ENCODE results near the gene C12orf43.

The C12orf43 gene

GRCh38 chr12:121018860-121019617 is 2.8 kb upstream of the C12orf43 start:
- TF ChIP-seq POLR2A (IDR thresholded peaks at IDR 0.05; ENCODE audit: low read length) = no peak
- no peak for TF ChIP-seq GATA1 (IDR thresholded peaks at IDR 0.05; ENCODE audit: low read depth, low read length)
- DNase-seq = no peak

DNA sequence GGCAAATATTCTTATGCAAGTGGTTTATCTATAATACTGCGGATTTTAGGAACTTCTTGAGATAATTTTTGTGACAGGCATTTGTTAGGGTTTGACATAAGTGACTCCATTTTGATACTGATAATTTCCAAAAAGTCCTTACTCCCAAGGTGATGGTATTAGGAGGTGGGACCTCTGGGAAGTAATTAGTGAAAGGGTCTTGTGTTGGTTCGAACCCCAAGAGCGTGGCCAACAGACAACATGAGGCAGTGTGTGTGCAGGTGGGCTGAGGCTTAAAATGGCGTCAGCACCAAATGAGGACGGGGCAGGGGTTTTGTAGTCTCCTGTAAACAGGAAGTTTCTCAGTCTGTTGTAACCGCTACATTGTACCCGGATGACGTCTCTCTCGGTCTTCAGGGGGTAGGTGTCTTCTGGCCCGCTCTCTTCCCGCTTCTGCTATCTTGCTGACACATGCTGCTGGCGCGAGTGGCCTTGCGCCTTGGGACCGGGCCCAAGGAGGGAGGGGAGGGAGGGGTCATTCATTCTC is 1.7 kb upstream of the C12orf43 start:
- DNase-seq = no peak

GRCh38 chr12:121013715-121014114 is 2.6 kb downstream of the C12orf43 start:
- TF ChIP-seq POLR2A (IDR thresholded peaks at IDR 0.05; ENCODE audit: low read length) = no peak
- TF ChIP-seq GATA1 (IDR thresholded peaks at IDR 0.05; ENCODE audit: low read depth, low read length) = no peak
- peak in 1 of 2 experiments; percentile 11 for DNase-seq

More for the DNA sequence above, 1.7 kb upstream of the C12orf43 start:
- TF ChIP-seq GATA1 (IDR thresholded peaks at IDR 0.05; ENCODE audit: low read depth, low read length) = no peak
- TF ChIP-seq POLR2A (IDR thresholded peaks at IDR 0.05; ENCODE audit: low read length) = no peak

- DNase-seq = no peak
Observed at GRCh38 chr12:121011820-121012219, 4.5 kb downstream of the C12orf43 start.

GRCh38 chr12:121010860-121011259 is 5.4 kb downstream of the C12orf43 start:
- TF ChIP-seq GATA1 (IDR thresholded peaks at IDR 0.05; ENCODE audit: low read depth, low read length) (no peak), POLR2A (IDR thresholded peaks at IDR 0.05; ENCODE audit: low read length) (no peak)
- DNase-seq = no peak

More at GRCh38 chr12:121011820-121012219, 4.5 kb downstream of the C12orf43 start:
- TF ChIP-seq GATA1 (IDR thresholded peaks at IDR 0.05; ENCODE audit: low read depth, low read length) (no peak), POLR2A (IDR thresholded peaks at IDR 0.05; ENCODE audit: low read length) (no peak)

GRCh38 chr12:121009741-121010140 is 6.5 kb downstream of the C12orf43 start:
- TF ChIP-seq POLR2A (IDR thresholded peaks at IDR 0.05; ENCODE audit: low read length) = no peak
- TF ChIP-seq GATA1 (IDR thresholded peaks at IDR 0.05; ENCODE audit: low read depth, low read length) = no peak
- peak; percentile 26 to 30 for DNase-seq

DNA sequence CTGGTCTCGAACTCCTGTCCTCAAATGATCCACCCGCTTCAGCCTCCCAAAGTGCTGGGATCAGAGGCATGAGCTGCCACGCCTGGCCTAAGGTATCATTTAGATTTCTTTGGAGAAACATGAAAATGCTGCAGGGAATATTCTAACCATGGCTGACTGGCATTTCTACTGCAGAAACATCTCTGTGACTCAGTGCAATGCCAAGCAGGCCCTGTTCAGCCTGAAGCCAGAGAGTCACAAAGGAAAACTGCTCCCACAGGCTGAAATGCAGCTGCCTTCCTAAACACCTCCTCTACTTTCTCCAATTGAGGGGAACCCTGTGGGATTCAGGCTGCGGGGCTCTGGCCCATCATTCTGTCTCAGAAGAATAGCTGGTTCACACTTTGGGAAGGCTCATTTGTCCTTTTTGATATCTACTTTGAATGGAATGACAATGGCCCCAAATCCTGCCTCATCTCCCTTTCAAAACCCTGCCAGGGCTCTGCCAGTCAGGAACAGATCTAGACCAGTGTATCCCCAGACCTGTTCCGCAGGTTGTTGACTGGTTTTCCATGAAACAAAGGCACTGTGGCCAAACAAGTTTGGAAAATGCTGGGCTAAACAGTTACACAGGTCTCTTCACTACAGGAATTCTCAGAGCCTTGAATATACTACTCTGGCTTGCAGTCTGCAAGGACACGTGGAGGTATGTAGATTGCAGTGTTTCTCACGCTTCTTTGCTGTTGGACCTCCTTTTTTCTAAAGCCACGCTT is 7.8 kb downstream of the C12orf43 start:
- TF ChIP-seq GATA1 (IDR thresholded peaks at IDR 0.05; ENCODE audit: low read depth, low read length) = no peak
- TF ChIP-seq POLR2A (IDR thresholded peaks at IDR 0.05; ENCODE audit: low read length) = no peak
- no peak for DNase-seq

DNA sequence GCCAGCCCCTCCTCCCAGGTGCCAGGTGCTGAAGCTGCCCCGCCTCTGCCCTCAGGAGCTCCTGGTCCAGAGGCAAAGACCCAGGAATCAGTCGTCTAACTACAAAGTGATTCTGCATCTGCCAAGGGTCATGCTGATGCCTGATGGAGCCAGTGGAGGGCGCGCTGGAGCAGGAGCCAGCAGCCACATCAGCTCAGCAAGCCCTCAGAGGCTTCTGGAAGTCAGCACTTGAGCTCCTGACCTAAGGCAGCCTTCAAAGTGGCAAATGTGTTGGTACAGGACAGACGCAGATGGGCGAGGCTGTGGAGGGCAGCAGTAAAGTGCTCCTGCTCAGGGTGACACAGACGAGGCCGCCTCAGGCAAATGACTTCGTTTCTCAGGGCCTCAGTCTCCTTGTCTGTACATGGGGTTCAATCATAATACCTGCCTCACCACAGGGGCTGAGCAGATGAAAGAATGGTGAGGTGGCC is 10.9 kb downstream of the C12orf43 start:
- TF ChIP-seq GATA1 (IDR thresholded peaks at IDR 0.05; ENCODE audit: low read depth, low read length) (no peak), POLR2A (IDR thresholded peaks at IDR 0.05; ENCODE audit: low read length) (no peak)
- peak; percentile 62 to 66 for DNase-seq

GRCh38 chr12:121004253-121004815 is 12.0 kb downstream of the C12orf43 start:
- TF ChIP-seq GATA1 (IDR thresholded peaks at IDR 0.05; ENCODE audit: low read depth, low read length) (no peak), POLR2A (IDR thresholded peaks at IDR 0.05; ENCODE audit: low read length) (no peak)
- DNase-seq = no peak

GRCh38 chr12:121003650-121004049 is 12.6 kb downstream of the C12orf43 start:
- no peak for TF ChIP-seq POLR2A (IDR thresholded peaks at IDR 0.05; ENCODE audit: low read length)
- TF ChIP-seq GATA1 (IDR thresholded peaks at IDR 0.05; ENCODE audit: low read depth, low read length) = no peak
- peak in 1 of 2 experiments; percentile 15 for DNase-seq

DNA sequence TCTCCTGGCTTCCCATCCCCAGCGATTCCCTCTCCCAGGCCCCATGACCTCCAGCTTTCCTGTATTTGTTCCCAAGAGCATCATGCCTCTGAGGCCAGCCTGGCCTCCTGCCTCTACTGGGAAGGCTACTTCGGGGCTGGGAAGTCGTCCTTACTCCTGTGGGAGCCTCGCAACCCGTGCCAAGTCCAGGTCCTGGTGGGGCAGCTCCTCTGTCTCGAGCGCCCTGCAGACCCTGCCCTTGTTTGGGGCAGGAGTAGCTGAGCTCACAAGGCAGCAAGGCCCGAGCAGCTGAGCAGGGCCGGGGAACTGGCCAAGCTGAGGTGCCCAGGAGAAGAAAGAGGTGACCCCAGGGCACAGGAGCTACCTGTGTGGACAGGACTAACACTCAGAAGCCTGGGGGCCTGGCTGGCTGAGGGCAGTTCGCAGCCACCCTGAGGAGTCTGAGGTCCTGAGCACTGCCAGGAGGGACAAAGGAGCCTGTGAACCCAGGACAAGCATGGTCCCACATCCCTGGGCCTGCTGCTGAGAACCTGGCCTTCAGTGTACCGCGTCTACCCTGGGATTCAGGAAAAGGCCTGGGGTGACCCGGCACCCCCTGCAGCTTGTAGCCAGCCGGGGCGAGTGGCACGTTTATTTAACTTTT is 14.3 kb downstream of the C12orf43 start:
- DNase-seq = no peak
- TF ChIP-seq POLR2A (IDR thresholded peaks at IDR 0.05; ENCODE audit: low read length) = no peak
- no peak for TF ChIP-seq GATA1 (IDR thresholded peaks at IDR 0.05; ENCODE audit: low read depth, low read length)

DNA sequence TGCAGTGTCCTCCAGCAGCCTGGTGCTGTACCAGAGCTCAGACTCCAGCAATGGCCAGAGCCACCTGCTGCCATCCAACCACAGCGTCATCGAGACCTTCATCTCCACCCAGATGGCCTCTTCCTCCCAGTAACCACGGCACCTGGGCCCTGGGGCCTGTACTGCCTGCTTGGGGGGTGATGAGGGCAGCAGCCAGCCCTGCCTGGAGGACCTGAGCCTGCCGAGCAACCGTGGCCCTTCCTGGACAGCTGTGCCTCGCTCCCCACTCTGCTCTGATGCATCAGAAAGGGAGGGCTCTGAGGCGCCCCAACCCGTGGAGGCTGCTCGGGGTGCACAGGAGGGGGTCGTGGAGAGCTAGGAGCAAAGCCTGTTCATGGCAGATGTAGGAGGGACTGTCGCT is 15.2 kb downstream of the C12orf43 start:
- no peak for TF ChIP-seq POLR2A (IDR thresholded peaks at IDR 0.05; ENCODE audit: low read length)
- TF ChIP-seq GATA1 (IDR thresholded peaks at IDR 0.05; ENCODE audit: low read depth, low read length) = no peak
- no peak for DNase-seq

DNA sequence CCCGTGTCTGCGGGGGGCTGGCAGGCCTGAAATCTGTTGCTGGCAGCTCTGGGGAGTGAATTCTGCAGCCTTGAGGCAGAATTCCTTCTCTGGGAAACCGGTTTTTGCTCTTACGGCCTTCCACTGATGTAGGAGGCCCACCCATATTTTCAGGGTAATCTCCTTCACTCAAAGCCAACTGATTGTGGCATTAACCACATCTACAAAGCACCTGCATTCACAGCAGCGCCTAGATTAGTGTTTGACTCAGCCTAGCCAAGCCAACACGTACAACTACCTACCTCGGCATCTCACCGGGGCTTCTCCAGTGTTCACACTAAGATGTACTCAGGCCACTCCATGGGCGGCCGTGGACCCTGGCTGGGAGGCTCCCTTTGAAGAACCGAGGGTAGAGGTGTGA is 15.8 kb downstream of the C12orf43 start:
- DNase-seq = no peak

More for the DNA sequence above, 15.8 kb downstream of the C12orf43 start:
- TF ChIP-seq GATA1 (IDR thresholded peaks at IDR 0.05; ENCODE audit: low read depth, low read length) (no peak), POLR2A (IDR thresholded peaks at IDR 0.05; ENCODE audit: low read length) (no peak)

All from erythroblast (primary cell).